GM10266 (cell line): ENCODE results near the gene SUN1.

Experiments
- DNase-seq: peaks from one replicate; pipeline ENCODE4 v3.0.0; 2012; ENCODE audit errors: extremely low spot score
- TF ChIP-seq, protein P1 (sequence below): IDR thresholded peaks from 2 replicates; pipeline ENCODE4 v1.5.1; 2012; ENCODE audit warnings: mild to moderate bottlenecking, low read depth; ENCODE audit not compliant: control insufficient read depth, insufficient read depth; ENCODE audit errors: missing control alignments

Gene SUN1

DNA sequence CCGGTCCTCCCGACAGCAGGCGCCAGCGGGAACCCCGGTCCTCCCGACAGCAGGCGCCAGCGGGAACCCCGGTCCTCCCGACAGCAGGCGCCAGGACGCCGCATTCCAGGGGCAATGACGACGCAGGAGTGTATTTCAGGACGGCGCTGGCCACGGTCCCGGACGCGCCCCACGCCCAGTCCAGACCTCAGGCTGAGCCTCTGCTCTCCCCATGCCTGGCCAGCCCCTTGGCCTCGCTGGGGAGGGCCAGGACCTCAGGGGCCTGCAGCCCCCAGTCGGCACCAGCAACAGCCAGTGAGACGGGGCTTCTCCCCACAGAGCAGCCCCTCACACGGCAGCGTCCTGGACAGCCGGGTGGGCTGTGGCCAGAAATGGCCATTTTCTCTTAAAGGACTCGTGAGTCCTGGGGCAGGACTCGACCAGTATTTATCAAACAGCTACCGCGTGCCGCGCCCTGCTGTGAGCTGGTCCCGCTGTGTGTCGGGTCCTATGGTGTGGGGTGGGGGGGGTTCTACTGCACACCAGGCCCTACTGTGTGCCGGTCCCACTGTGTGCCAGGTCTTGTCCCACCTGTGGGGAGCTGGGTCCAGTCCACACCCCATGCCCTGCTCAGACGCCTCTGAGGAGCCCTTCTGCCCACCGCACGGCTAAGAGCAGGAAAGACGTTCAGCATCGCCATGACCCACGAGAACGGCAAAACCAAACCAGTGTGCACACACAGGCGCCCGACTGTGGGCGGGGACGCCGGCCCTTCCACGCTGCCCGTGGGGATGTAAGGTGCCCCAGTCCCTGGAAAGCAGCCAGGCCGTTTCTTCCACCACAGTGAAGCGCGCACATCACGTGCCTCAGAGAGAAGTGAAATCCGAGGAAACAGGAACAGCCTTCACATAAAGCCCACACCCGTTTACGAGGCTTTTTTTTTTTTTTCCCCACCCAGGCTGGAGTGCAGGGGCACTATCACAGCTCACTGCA lies 77.4 kb downstream of the SUN1 start:
- TF ChIP-seq, protein P1, sequence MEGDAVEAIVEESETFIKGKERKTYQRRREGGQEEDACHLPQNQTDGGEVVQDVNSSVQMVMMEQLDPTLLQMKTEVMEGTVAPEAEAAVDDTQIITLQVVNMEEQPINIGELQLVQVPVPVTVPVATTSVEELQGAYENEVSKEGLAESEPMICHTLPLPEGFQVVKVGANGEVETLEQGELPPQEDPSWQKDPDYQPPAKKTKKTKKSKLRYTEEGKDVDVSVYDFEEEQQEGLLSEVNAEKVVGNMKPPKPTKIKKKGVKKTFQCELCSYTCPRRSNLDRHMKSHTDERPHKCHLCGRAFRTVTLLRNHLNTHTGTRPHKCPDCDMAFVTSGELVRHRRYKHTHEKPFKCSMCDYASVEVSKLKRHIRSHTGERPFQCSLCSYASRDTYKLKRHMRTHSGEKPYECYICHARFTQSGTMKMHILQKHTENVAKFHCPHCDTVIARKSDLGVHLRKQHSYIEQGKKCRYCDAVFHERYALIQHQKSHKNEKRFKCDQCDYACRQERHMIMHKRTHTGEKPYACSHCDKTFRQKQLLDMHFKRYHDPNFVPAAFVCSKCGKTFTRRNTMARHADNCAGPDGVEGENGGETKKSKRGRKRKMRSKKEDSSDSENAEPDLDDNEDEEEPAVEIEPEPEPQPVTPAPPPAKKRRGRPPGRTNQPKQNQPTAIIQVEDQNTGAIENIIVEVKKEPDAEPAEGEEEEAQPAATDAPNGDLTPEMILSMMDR: no peak
- DNase-seq: no peak

DNA sequence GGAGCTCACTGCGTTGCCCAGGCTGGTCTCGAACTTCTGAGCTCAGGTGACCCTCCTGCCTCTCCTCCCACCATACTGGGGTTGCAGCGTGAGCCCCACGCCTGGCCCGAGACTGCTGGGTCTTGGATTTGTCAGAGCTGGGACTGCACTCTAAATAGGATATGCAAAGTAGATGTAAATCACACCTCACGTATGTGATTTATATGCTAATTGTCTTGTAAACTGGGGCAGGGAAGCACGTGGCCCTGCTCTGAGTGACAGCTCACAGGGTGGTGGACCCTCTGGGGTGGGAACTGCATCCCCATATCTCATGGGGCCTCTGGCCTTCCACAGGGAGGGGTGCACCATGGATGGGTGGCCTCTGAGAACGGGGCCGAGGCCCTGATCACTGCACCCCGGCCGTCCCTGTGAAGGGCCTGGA lies 78.2 kb downstream of the SUN1 start:
- TF ChIP-seq, protein P1: no peak

DNA sequence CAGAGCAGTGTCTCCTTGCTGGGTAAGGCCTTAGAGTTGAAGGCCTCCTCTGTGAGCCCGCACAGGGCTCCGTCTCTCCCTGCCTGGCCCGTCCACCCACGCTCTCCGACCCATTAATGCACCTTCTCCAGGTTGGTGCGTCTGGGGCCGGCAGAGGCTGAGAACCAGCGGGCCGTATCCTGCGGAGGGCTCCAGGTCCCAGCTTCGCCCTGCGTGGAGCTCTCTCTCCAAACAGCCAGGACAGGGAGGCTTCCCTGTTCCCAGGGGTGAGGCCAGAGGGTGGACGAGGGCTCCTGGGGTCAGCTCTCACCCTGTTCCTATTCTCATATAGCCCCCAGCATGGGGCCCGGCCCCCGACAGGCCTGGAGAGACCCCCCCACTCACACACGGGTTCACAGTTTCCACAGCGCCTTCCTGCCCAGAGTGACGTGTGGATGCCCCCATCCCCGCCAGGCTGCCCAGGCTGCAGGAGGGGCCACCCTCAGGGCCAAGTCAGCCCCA lies 78.7 kb downstream of the SUN1 start:
- no peak for DNase-seq
- TF ChIP-seq, protein P1: no peak

More for the DNA sequence above, 78.2 kb downstream of the SUN1 start:
- no peak for DNase-seq

DNA sequence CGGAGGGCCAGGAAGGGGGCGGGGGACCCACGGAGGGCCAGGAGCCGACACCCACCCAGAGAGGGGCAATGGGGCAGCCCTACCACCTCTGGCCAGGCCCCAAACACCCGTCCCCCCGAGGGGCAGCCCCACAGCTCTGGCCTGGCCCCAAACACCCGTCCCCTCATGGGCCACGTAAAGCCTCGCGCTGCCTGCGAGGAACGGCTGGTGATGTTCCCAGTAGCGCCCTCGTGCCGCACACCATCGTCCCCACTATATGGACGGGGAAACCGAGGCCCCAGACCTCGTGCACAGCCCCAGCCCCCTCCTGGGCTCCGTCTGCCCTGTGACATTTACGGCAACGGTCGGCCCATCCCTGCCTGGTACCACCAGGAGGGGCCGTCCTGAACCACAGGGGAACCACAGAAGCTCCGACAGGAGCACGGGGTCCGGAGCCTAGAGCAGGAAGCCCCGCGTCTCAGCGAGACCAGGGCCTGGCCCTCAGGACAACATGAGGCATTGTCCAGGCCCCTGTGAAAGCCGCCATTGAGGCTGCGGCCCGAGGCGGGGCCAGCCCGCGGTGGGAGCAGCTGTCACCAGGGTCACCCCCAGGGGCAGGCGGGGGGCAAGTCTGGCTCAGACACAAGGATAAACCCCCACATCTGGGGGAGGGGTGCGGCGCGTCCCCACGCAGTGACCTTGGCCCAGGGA lies 79.7 kb downstream of the SUN1 start:
- TF ChIP-seq, protein P1: no peak
- no peak for DNase-seq

DNA sequence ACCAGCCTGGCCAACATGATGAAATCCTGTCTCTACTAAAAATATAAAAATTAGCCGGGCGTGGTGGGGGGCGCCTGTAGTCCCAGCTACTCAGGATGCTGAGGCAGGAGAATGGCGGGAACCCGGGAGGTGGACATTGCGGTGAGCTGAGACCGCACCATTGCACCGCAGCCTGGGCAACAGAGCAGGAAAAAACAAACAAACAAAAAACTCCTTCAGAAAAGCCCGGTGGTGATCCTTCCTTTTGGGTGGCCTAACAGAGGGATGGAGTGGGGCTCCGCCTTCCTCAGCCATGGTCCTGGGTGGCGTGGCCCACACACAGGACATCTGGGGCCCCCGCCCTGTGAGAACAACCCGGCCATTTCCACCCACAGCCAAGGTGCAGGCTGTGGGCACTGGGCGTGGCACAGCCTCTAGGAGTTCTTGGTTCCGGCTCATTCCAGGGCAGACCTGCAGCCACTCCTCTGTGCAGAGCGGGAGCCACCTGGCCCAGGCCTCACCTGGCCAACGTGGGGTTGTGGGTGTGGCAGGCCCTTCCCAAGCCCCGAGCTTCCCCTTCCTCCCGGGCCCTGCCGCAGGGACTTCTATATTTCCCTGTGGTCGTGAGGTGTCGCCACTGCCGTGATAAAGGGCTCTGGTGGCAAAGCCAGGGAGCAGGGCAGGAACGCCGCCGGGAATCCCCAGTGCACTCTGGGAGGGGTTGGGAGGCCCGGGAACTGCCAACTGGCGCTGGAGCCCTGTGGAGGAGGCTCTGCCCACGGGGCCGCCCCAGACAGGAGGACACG lies 81.7 kb downstream of the SUN1 start:
- TF ChIP-seq, protein P1: no peak
- DNase-seq: no peak

DNA sequence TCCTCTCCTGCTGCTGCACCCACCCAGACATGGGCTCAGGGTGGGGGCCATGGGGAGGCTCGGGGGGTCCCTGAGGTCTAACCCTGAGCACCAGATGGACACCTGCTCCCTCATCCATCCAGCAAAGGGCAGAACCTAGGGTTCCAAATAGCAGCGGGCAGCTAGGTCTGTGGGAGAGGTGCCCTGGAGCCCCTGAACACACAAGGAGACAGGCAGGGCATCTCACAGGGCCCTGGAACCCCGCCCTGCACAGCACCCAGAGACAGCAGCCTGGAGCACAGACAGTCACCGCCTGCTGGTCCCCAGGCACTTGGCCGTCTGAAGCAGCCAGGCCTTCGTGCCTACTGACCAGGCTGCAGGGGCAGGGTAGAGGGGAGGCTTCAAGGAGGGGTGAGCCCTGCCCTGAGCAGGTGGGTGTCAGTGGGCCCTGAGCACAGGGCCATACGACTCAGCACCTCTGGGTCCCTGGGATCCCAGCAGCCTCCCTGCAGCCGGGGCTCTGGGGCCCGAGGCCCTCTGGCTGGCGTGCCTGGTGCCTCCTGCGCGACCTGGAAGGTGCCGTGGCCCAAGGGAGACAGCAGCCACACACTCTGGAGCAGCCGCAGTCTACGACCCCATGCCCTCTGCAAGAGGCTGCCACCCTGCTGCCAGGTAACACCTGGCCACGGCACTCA lies 82.4 kb downstream of the SUN1 start:
- TF ChIP-seq, protein P1: no peak
- DNase-seq: no peak
